Keratinocyte (primary cell): ENCODE measurements around the gene SCFD2. TPM values are rescaled to one million over a fixed set of nuclear protein-coding genes. Genes with fewer than 3 reads are reported as not detected.

Experiments
- DNase-seq: peaks from one replicate; pipeline ENCODE4 v3.0.0-alpha.2; 2011; ENCODE audit warnings: low read depth, missing footprints, low spot score
- FAIRE-seq: peaks from 2 replicates; lab custom pipeline; 2011; peaks lifted over from hg19 to GRCh38; lab: Jason Lieb, UNC
- H2AFZ ChIP-seq: 2 replicates; pipeline ENCODE4 v1.6.0; 2012; ENCODE audit warnings: low read length, control low read depth, inconsistent platforms; ENCODE audit not compliant: control insufficient read depth
- H3K27ac ChIP-seq: 2 replicates; pipeline ENCODE4 v1.5.1; 2011; ENCODE audit warnings: low read length; ENCODE audit not compliant: control insufficient read depth, insufficient read depth
- H3K27me3 ChIP-seq: 3 replicates; pipeline ENCODE4 v1.6.0; 2011; ENCODE audit warnings: low read length; ENCODE audit not compliant: control insufficient read depth, insufficient read depth; ENCODE audit errors: extremely low read depth
- H3K36me3 ChIP-seq, 2 experiments: 2 replicates in 1 of 2; 3 replicates in 1 of 2; pipeline ENCODE4 v1.5.1; 2011; ENCODE audit warnings: low read length in 2 of 2, mild to moderate bottlenecking in 1 of 2; ENCODE audit not compliant: control insufficient read depth in 2 of 2, insufficient read depth in 2 of 2; ENCODE audit errors: extremely low read depth in 1 of 2
- H3K4me1 ChIP-seq: 3 replicates; pipeline ENCODE4 v1.5.1; 2011; ENCODE audit warnings: low read length; ENCODE audit not compliant: control insufficient read depth, insufficient read depth; ENCODE audit errors: extremely low read depth
- H3K4me2 ChIP-seq: 3 replicates; pipeline ENCODE4 v1.6.0; 2011; ENCODE audit warnings: low read depth, low read length; ENCODE audit not compliant: control insufficient read depth, insufficient read depth; ENCODE audit errors: extremely low read depth
- H3K4me3 ChIP-seq, 3 experiments: fragments of 200-600 bp in 1 of 3; sonication (generic) in 1 of 3; 2 replicates in 2 of 3; 3 replicates in 1 of 3; pipeline ENCODE4 v1.5.1; 2011 to 2016; ENCODE audit warnings: low read length in 3 of 3, mild to moderate bottlenecking in 3 of 3, control low read depth in 2 of 3, inconsistent platforms in 1 of 3, low read depth in 1 of 3, mixed read lengths in 1 of 3, mixed run types in 1 of 3, moderate library complexity in 1 of 3; ENCODE audit not compliant: control insufficient read depth in 2 of 3, insufficient read depth in 2 of 3; ENCODE audit errors: extremely low read depth in 1 of 3
- H3K79me2 ChIP-seq: 2 replicates; pipeline ENCODE4 v1.6.0; 2012; ENCODE audit warnings: low read length; ENCODE audit not compliant: control insufficient read depth, insufficient read depth
- H3K9ac ChIP-seq: 3 replicates; pipeline ENCODE4 v1.6.0; 2011; ENCODE audit warnings: low read length; ENCODE audit not compliant: control insufficient read depth, insufficient read depth; ENCODE audit errors: extremely low read depth
- H3K9me1 ChIP-seq: 3 replicates; pipeline ENCODE4 v1.6.0; 2011; ENCODE audit warnings: low read length; ENCODE audit not compliant: control insufficient read depth, insufficient read depth; ENCODE audit errors: extremely low read depth
- H3K9me3 ChIP-seq: 2 replicates; pipeline ENCODE4 v1.5.1; 2012; ENCODE audit warnings: low read depth, low read length; ENCODE audit not compliant: control insufficient read depth
- H4K20me1 ChIP-seq: 3 replicates; pipeline ENCODE4 v1.6.0; 2011; ENCODE audit warnings: low read length; ENCODE audit not compliant: control insufficient read depth, insufficient read depth; ENCODE audit errors: extremely low read depth
- EZH2 ChIP-seq: IDR thresholded peaks from one replicate; pipeline ENCODE4 v1.6.1; 2012; ENCODE audit warnings: inconsistent platforms, mild to moderate bottlenecking, low read length, moderate library complexity
- dilution Hi-C: fragments of 300-500 bp; cut with MboI; formaldehyde crosslinking; loops from one replicate; pipeline ENCODE4 v1.7.0; 2020; ENCODE audit warnings: low sequenced_read_pairs; ENCODE audit not compliant: extremely low pct_ligation_motif_present
- polyA plus RNA-seq, 5 experiments: library from polyadenylated mRNA; depleted of rRNA in 3 of 5; stranded (reverse) in 3 of 5; stranded (forward) in 1 of 5; unstranded in 1 of 5; fragments of >200 nt; gene quantifications; 1 replicate in 1 of 5; 2 replicates in 3 of 5; 3 replicates in 1 of 5; pipeline versions ENCODE4 v1.2.1 to v1.2.3, GENCODE V29; 2011 to 2012; ENCODE audit warnings: missing spikeins in 2 of 5, low read depth in 1 of 5, low replicate concordance in 1 of 5
- TF ChIP-seq, protein P1 (sequence below), 3 experiments: IDR thresholded peaks in 1 of 3; conservative IDR thresholded peaks in 1 of 3; optimal IDR thresholded peaks in 1 of 3; 2 replicates in 2 of 3; 3 replicates in 1 of 3; pipeline versions ENCODE3 to v1.5.1; 2011; ENCODE audit warnings: low read length in 3 of 3, mild to moderate bottlenecking in 3 of 3, moderate library complexity in 2 of 3, control low read depth in 1 of 3, inconsistent platforms in 1 of 3; ENCODE audit not compliant: insufficient read depth in 2 of 3; ENCODE audit errors: extremely low read depth in 1 of 3

SCFD2 gene
- polyA plus RNA-seq, 1 donor (not counting 4 experiments of a cell fraction or from before 2014, with no cell fraction given): 13.9 TPM

DNA sequence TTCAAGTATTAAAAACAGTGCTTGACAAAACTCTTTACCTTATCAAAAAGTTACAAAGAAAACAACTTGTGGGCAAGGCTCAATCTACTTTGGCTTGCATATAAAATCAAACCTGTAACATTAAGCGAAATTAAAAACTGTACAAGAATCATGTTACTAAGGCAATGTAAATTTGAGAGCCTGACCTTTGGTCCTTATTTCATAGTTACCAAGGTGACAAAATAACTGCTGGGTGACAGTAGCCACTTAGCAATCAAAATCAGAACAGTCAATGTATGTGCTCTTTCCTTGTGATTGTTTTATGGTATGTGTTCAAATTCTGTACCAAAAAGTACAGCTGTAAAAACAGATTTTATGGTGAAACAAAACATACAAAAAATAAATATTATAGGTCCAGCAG is 299.7 kb downstream of the SCFD2 start:
- no peak overlapping the region for H3K27ac ChIP-seq
- no peak overlapping the region for H3K4me2 ChIP-seq
- H3K9me1 ChIP-seq: no peaks in the 10 kb centered on the region
- H3K36me3 ChIP-seq: no peaks in the 10 kb centered on the region
- H3K27me3 ChIP-seq: no peaks in the 10 kb centered on the region
- H2AFZ ChIP-seq: no peak overlapping the region
- peaks cover 4% of the 10 kb centered on the region for H3K4me1 ChIP-seq
- TF ChIP-seq, protein P1, sequence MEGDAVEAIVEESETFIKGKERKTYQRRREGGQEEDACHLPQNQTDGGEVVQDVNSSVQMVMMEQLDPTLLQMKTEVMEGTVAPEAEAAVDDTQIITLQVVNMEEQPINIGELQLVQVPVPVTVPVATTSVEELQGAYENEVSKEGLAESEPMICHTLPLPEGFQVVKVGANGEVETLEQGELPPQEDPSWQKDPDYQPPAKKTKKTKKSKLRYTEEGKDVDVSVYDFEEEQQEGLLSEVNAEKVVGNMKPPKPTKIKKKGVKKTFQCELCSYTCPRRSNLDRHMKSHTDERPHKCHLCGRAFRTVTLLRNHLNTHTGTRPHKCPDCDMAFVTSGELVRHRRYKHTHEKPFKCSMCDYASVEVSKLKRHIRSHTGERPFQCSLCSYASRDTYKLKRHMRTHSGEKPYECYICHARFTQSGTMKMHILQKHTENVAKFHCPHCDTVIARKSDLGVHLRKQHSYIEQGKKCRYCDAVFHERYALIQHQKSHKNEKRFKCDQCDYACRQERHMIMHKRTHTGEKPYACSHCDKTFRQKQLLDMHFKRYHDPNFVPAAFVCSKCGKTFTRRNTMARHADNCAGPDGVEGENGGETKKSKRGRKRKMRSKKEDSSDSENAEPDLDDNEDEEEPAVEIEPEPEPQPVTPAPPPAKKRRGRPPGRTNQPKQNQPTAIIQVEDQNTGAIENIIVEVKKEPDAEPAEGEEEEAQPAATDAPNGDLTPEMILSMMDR (optimal IDR thresholded peaks at IDR 0.05 in 1 of 3, IDR thresholded peaks at IDR 0.05 in 1 of 3, conservative IDR thresholded peaks at IDR 0.05 in 1 of 3; ENCODE audit: extremely low read depth in 1 of 3, insufficient read depth in 2 of 3, low read length in 3 of 3): no peak
- no peak for TF ChIP-seq EZH2
- no peak overlapping the region for H3K9ac ChIP-seq
- FAIRE-seq (no peak), DNase-seq (no peak)
- no peaks in the 10 kb centered on the region for H3K79me2 ChIP-seq
- no peak overlapping the region for H3K4me3 ChIP-seq
- dilution Hi-C loops: no loop called here
- H3K9me3 ChIP-seq: no peaks in the 10 kb centered on the region
- H4K20me1 ChIP-seq: no peaks in the 10 kb centered on the region

DNA sequence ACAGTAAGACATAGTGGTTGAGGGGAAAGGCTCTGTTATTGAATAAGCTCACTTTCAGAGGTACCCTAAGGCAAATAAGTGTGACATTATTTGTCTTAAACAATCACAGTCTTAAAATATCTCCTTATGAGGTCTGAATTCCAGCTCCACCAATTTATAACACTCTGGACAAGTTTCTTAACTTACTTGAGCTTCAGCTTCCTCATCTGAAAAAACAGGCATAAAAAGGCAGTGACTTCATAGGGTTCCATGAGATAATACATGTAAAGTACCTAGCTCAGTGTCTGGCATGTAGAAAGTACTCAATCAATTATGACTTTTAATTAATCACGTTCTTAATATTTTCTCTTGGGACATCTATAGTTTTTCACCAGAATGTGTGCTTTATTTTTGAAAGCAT is 301.3 kb downstream of the SCFD2 start:
- Histone ChIP-seq H3K79me2 (no peaks in the 10 kb centered on the region), H3K27ac (no peak overlapping the region), H3K4me2 (no peak overlapping the region), H4K20me1 (no peaks in the 10 kb centered on the region), H2AFZ (no peak overlapping the region), H3K27me3 (no peaks in the 10 kb centered on the region), H3K4me1 (no peaks in the 10 kb centered on the region), H3K9me1 (no peaks in the 10 kb centered on the region), H3K4me3 (no peak overlapping the region), H3K9ac (no peak overlapping the region), H3K36me3 (no peaks in the 10 kb centered on the region), H3K9me3 (no peaks in the 10 kb centered on the region)
- dilution Hi-C loops: no loop called here
- no peak for TF ChIP-seq EZH2
- TF ChIP-seq, protein P1 (optimal IDR thresholded peaks at IDR 0.05 in 1 of 3, IDR thresholded peaks at IDR 0.05 in 1 of 3, conservative IDR thresholded peaks at IDR 0.05 in 1 of 3; ENCODE audit: extremely low read depth in 1 of 3, insufficient read depth in 2 of 3, low read length in 3 of 3): no peak
- FAIRE-seq (no peak), DNase-seq (no peak)
